ENCODE results near the gene GEMIN4. TPM values are rescaled to one million over a fixed set of nuclear protein-coding genes. Genes with fewer than 3 reads are reported as not detected.

Gene GEMIN4
- polyA plus RNA-seq, 1 of the 3 experiments (the other 2 are of a cell fraction): 12.5 TPM

DNA sequence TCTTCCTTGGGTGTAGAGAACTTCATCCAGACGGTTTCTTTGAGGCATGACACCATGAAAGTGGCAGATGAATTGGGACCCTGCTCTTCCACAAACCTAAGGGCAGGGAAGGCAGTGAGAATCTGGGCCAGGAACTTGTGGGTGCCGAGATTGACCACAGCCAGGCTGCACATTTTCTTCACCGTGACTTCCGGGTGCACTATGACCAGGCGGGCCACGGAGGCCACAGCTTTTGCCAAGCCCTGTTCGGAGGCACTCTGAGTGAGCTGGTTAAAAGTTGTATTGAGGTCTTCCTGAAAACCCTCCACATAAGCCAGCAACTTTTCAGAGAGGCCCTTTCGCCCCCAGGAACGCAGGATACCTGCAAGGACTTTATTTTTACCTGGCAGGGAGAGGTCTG is 5.9 kb downstream of the GEMIN4 start:
- Histone ChIP-seq H3K9me3 (no peaks in the 10 kb centered on the region), H3K4me2 (no peak overlapping the region), H3K9ac (no peak overlapping the region), H2AFZ (ENCODE audit: low read depth) (no peak overlapping the region), H3K4me1 (ENCODE audit: control insufficient read depth in 1 of 2, insufficient read depth in 2 of 2, low read depth in 1 of 2, low read length in 1 of 2) (peaks cover 5 to 10% of the 10 kb centered on the region in 2 experiments; a peak in 2 of 4 replicates), H3K79me2 (ENCODE audit: insufficient read depth) (peaks cover 40% of the 10 kb centered on the region), H4K20me1 (ENCODE audit: insufficient read depth) (no peaks in the 10 kb centered on the region), H3K36me3 (replicated peaks in 1 of 2; ENCODE audit: control insufficient read depth in 1 of 2, insufficient read depth in 2 of 2, low read length in 1 of 2) (peaks cover 19 to 60% of the 10 kb centered on the region in 2 experiments), H3K9me2 (no peaks in the 10 kb centered on the region), H3K27ac (ENCODE audit: low read depth in 2 of 2, low read length in 1 of 2) (no peak overlapping the region), H3K27me3 (ENCODE audit: insufficient read depth) (no peaks in the 10 kb centered on the region), H3F3A (replicated peaks; ENCODE audit: insufficient read depth) (no peaks in the 10 kb centered on the region), H3K4me3 (ENCODE audit: low read depth in 2 of 2, low read length in 1 of 2) (no peak overlapping the region)
- WGBS (ENCODE audit: low lambda C conversion rate): 96% methylated on average over 8 of the region's 9 CpGs
- CTCF ChIA-PET: interaction anchor here (0.5 to 1.9 kb wide), 3 partner anchors 10 to 334 kb away, joined by 3 to 10 read pairs (median 5); no protein-coding TSS in a partner anchor
- DNase-seq: no peak
- TF ChIP-seq, protein P1, sequence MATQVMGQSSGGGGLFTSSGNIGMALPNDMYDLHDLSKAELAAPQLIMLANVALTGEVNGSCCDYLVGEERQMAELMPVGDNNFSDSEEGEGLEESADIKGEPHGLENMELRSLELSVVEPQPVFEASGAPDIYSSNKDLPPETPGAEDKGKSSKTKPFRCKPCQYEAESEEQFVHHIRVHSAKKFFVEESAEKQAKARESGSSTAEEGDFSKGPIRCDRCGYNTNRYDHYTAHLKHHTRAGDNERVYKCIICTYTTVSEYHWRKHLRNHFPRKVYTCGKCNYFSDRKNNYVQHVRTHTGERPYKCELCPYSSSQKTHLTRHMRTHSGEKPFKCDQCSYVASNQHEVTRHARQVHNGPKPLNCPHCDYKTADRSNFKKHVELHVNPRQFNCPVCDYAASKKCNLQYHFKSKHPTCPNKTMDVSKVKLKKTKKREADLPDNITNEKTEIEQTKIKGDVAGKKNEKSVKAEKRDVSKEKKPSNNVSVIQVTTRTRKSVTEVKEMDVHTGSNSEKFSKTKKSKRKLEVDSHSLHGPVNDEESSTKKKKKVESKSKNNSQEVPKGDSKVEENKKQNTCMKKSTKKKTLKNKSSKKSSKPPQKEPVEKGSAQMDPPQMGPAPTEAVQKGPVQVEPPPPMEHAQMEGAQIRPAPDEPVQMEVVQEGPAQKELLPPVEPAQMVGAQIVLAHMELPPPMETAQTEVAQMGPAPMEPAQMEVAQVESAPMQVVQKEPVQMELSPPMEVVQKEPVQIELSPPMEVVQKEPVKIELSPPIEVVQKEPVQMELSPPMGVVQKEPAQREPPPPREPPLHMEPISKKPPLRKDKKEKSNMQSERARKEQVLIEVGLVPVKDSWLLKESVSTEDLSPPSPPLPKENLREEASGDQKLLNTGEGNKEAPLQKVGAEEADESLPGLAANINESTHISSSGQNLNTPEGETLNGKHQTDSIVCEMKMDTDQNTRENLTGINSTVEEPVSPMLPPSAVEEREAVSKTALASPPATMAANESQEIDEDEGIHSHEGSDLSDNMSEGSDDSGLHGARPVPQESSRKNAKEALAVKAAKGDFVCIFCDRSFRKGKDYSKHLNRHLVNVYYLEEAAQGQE (IDR thresholded peaks at IDR 0.05; ENCODE audit: low read depth, low read length): no peak
- TF ChIP-seq SIN3A (IDR thresholded peaks at IDR 0.05; ENCODE audit: borderline replicate concordance, low read depth, low read length) (no peak), FOSL2 (IDR thresholded peaks at IDR 0.05; ENCODE audit: borderline replicate concordance, low read depth) (no peak), MXI1 (IDR thresholded peaks at IDR 0.05; ENCODE audit: low read depth, low read length) (no peak), RFX5 (IDR thresholded peaks at IDR 0.05; ENCODE audit: low read length) (no peak), GABPA (IDR thresholded peaks at IDR 0.05; ENCODE audit: low read depth) (no peak), TCF12 (IDR thresholded peaks at IDR 0.05) (no peak), RCOR1 (IDR thresholded peaks at IDR 0.05; ENCODE audit: low read length) (no peak), SMC3 (IDR thresholded peaks at IDR 0.05; ENCODE audit: low read depth, low read length) (no peak)
- TF ChIP-seq, protein P2, sequence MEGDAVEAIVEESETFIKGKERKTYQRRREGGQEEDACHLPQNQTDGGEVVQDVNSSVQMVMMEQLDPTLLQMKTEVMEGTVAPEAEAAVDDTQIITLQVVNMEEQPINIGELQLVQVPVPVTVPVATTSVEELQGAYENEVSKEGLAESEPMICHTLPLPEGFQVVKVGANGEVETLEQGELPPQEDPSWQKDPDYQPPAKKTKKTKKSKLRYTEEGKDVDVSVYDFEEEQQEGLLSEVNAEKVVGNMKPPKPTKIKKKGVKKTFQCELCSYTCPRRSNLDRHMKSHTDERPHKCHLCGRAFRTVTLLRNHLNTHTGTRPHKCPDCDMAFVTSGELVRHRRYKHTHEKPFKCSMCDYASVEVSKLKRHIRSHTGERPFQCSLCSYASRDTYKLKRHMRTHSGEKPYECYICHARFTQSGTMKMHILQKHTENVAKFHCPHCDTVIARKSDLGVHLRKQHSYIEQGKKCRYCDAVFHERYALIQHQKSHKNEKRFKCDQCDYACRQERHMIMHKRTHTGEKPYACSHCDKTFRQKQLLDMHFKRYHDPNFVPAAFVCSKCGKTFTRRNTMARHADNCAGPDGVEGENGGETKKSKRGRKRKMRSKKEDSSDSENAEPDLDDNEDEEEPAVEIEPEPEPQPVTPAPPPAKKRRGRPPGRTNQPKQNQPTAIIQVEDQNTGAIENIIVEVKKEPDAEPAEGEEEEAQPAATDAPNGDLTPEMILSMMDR (IDR thresholded peaks at IDR 0.05): no peak
- TF ChIP-seq, protein P3, sequence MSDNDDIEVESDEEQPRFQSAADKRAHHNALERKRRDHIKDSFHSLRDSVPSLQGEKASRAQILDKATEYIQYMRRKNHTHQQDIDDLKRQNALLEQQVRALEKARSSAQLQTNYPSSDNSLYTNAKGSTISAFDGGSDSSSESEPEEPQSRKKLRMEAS (IDR thresholded peaks at IDR 0.05; ENCODE audit: low read depth): no peak
- POLR2A ChIA-PET: interaction anchor here (1.2 kb wide), 1 partner anchor 29 kb away, joined by 3 read pairs; no protein-coding TSS in a partner anchor

DNA sequence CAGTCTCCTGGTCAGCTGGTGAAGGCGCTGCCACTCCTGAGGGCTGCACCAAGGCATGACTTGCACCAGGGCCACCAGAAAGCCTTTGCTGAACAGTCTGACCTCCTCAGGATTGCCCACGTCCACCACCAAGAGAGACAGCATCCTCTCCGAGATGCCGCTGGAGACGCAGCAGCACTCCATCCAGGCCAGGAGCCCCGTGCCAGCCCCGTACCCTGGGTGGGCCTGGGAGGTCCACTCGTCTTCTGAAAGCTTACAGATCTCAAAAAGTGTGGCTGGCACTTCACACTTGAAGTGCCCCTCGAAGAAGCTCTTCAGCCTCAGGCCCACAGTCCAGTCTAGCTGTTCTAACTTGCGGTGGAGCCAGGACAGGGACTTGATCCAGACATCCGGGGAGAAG is 6.7 kb downstream of the GEMIN4 start:
- Histone ChIP-seq H3K79me2 (ENCODE audit: insufficient read depth) (peaks cover 32% of the 10 kb centered on the region), H3K4me1 (ENCODE audit: control insufficient read depth in 1 of 2, insufficient read depth in 2 of 2, low read depth in 1 of 2, low read length in 1 of 2) (peaks cover 2% of the 10 kb centered on the region in 2 experiments; a peak in 2 of 4 replicates), H3K9ac (no peak overlapping the region), H3K9me2 (no peaks in the 10 kb centered on the region), H3K4me3 (ENCODE audit: low read depth in 2 of 2, low read length in 1 of 2) (no peak overlapping the region), H3K27me3 (ENCODE audit: insufficient read depth) (no peaks in the 10 kb centered on the region), H3F3A (replicated peaks; ENCODE audit: insufficient read depth) (no peaks in the 10 kb centered on the region), H4K20me1 (ENCODE audit: insufficient read depth) (no peaks in the 10 kb centered on the region), H3K4me2 (no peak overlapping the region), H3K9me3 (no peaks in the 10 kb centered on the region), H3K36me3 (replicated peaks in 1 of 2; ENCODE audit: control insufficient read depth in 1 of 2, insufficient read depth in 2 of 2, low read length in 1 of 2) (peaks cover 19 to 67% of the 10 kb centered on the region in 2 experiments), H3K27ac (ENCODE audit: low read depth in 2 of 2, low read length in 1 of 2) (no peak overlapping the region), H2AFZ (ENCODE audit: low read depth) (no peak overlapping the region)
- DNase-seq: no peak
- CTCF ChIA-PET: interaction anchor here (1.1 to 1.9 kb wide), 3 partner anchors 9 to 333 kb away, joined by 3 to 10 read pairs (median 5); no protein-coding TSS in a partner anchor
- WGBS (ENCODE audit: low lambda C conversion rate): 100% methylated on average over 3 of the region's 11 CpGs
- POLR2A ChIA-PET: no interaction called here
- TF ChIP-seq RXRA (IDR thresholded peaks at IDR 0.05; ENCODE audit: borderline replicate concordance, low read depth) (no peak), ELF1 (IDR thresholded peaks at IDR 0.05) (no peak), SIN3A (IDR thresholded peaks at IDR 0.05; ENCODE audit: borderline replicate concordance, low read depth, low read length) (no peak), MXI1 (IDR thresholded peaks at IDR 0.05; ENCODE audit: low read depth, low read length) (no peak), YY1 (IDR thresholded peaks at IDR 0.05; ENCODE audit: low read depth) (no peak), RAD21 (IDR thresholded peaks at IDR 0.05; ENCODE audit: low read length) (no peak), TCF12 (IDR thresholded peaks at IDR 0.05) (no peak), GATA2 (CRISPR knock-in tag; IDR thresholded peaks at IDR 0.05) (no peak), GABPA (IDR thresholded peaks at IDR 0.05; ENCODE audit: low read depth) (no peak), MEF2A (IDR thresholded peaks at IDR 0.05; ENCODE audit: borderline replicate concordance, low read depth) (no peak), NRF1 (IDR thresholded peaks at IDR 0.05; ENCODE audit: low read depth, low read length) (no peak), NFIC (IDR thresholded peaks at IDR 0.05; ENCODE audit: borderline replicate concordance) (no peak)
- TF ChIP-seq, protein P4, sequence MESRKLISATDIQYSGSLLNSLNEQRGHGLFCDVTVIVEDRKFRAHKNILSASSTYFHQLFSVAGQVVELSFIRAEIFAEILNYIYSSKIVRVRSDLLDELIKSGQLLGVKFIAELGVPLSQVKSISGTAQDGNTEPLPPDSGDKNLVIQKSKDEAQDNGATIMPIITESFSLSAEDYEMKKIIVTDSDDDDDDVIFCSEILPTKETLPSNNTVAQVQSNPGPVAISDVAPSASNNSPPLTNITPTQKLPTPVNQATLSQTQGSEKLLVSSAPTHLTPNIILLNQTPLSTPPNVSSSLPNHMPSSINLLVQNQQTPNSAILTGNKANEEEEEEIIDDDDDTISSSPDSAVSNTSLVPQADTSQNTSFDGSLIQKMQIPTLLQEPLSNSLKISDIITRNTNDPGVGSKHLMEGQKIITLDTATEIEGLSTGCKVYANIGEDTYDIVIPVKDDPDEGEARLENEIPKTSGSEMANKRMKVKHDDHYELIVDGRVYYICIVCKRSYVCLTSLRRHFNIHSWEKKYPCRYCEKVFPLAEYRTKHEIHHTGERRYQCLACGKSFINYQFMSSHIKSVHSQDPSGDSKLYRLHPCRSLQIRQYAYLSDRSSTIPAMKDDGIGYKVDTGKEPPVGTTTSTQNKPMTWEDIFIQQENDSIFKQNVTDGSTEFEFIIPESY (IDR thresholded peaks at IDR 0.05; ENCODE audit: borderline replicate concordance, low read depth): no peak
- TF ChIP-seq, protein P5, sequence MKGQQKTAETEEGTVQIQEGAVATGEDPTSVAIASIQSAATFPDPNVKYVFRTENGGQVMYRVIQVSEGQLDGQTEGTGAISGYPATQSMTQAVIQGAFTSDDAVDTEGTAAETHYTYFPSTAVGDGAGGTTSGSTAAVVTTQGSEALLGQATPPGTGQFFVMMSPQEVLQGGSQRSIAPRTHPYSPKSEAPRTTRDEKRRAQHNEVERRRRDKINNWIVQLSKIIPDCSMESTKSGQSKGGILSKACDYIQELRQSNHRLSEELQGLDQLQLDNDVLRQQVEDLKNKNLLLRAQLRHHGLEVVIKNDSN (IDR thresholded peaks at IDR 0.05; ENCODE audit: borderline replicate concordance, low read depth): no peak
